Activated gamma-delta T cell treated with anti-CD3 and anti-CD28 coated beads, Interleukin-2, amount 50 U/mL, for 16 hours (primary cell): ENCODE data around the gene BBIP1.
"Not testable (repeated sequence)": the region's sequence is repeated elsewhere in the genome, so short reads cannot be mapped to it uniquely, and the experiment has no call there.

Source experiments
- DNase-seq: peaks from one replicate; pipeline ENCODE4 v3.0.0-alpha.2; 2020; ENCODE audit warnings: low read depth

Gene BBIP1

GRCh38 chr10:110919971-110920881 is 1.2 kb upstream of the BBIP1 start:
- no peak for DNase-seq

GRCh38 chr10:110919349-110919931 is 460 bp upstream of the BBIP1 start, which contains the start of gene SHOC2:
SHOC2 (plus strand) TSS chr10:110919604; CDS start chr10:110964359, 44,755 bp downstream.
- DNase-seq = peak; percentile 96

GRCh38 chr10:110918269-110918642 is 724 bp downstream of the BBIP1 start:
- DNase-seq = peak; percentile 75

DNA sequence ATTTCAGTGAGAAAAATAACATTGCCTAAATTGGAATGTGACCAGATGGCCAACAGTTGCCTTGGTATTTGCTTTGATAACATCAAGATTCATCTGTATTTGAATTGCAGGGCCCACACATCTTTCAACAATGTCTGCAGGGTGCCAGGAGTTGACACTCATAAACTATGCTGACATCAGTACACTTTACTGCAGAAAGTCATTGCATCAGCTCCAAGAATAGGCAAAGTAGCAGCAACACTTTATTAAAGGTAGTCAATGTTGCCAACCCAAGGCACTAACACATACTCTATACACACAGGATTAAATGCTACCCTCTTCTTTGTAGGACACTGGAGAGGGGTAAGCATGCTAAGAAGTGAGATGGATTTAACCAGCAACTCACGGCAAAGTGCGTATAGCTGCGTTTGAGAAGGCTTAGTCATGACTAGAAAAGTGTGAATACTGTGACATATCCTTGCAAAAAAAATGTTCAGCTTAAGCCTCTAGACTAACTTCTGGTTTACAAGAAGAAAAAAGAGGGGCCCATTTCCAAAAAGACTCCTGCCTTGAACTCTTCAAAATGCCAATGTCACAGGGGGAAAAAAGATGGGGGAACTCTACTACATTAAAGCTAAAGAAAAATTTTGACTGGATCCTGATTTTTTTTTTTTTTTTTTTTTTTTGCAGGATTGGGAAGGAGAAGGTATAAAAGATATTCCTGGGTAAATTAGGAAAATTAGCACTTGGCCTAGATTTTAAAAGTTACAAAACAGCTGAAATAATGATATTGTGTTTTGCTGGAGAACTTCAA is 2.2 kb downstream of the BBIP1 start:
- no peak for DNase-seq

DNA sequence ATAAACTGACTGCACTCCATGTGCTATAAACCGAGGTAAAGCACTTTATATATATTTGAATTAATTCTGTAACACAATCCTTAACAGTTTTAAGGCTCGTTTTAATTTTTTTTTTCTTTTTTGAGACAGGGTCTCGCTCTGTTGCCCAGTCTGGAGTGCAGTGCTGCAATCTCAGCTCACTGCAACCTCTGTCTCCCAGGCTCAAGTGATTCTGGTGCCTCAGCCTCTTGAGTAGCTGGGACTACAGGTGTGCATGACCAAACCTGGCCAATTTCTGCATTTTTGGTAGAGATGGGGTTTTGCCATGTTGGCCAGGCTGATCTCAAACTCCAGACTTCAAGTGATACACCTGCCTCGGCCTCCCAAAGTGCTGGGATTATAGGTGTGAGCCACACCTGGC is 3.4 kb downstream of the BBIP1 start:
- DNase-seq = not testable (repeated sequence)

GRCh38 chr10:110915035-110915434 is 3.9 kb downstream of the BBIP1 start:
- no peak for DNase-seq

GRCh38 chr10:110914431-110914830 is 4.5 kb downstream of the BBIP1 start:
- no peak for DNase-seq

GRCh38 chr10:110912374-110912773 is 6.6 kb downstream of the BBIP1 start:
- no peak for DNase-seq

DNA sequence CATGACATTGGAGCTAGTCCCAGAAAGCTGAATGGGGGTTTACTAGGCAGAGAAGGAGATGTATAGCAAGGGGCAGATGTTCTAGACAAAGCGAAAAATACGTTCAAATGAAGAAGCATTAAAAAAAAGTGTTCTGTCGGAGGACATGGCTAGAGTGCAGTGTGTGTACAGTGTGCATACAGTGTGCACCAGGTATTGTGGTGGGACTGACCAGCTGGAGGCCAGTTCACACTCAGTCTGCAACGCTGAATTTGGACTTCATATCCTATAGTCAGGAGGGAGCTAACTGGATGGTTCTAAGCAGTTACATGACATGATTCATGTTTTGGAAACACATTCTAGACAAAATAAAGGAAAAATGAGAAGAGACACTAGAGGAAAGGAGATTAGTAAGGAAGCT is 8.8 kb downstream of the BBIP1 start:
- DNase-seq = no peak

DNA sequence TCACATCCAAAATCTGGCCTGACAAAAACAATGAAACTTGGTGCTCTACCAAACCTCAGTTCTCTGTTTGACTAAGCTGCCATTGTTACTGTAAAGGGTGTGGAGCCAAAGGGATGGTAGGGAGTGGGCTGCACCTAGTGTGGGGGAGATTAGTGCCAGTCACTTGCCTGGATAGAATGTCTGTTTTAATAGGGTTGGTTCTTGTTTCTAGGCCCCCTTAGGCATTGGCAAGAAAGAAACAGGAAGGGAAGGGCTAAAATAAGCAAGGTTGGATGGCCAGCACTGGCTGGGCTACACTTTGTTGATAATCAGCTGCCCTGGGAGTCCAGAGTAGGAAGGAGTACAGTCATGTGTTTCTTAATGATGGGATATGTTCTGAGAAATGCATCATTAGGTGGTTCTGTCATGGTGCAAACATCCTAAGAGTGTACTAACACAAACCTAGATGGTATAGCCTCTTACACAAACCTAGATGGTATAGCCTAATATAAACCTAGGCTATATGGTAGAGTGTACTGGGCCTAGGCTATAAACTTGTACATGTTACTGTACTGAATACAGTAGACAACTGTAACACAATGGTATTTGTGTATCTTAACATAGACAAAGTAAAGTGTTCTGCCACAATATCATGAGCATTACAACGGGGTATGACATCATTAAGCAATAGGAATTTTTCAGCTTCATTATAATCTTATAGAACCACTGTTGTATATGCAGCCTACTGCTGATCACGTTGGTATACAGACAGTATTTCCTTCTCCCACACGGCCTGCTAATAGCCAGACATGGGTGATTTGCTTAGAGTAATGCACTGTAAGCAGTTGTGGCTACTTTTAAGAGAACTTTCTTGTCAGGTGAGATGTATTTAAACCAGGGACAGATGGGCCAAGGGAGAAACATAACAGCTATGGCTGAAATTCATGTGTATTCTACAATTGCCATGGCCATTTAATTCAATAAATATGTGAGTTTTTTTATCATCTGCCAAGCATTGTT is 15.4 kb downstream of the BBIP1 start:
- DNase-seq = no peak

GRCh38 chr10:110901954-110902819 is 16.8 kb downstream of the BBIP1 start:
- peak; percentile 17 for DNase-seq

DNA sequence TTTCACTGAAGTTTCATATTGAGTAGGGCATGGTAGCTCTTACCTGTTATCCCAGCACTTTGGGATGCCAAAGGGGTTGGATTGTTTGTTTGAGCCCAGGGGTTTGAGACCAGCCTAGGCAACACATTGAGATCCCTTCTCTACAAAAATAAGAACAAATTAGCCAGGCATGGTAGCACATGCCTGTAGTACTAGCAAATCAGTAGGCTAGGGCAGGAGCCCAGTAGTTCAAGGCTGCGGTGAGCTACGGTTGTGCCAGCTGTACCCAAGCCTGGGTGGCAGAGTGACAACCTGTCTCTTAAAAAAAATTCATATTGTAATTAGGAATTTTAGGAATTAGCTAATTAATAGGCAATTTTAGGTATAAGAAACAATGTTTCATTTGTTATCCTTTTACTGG is 18.0 kb downstream of the BBIP1 start:
- DNase-seq = no peak

DNA sequence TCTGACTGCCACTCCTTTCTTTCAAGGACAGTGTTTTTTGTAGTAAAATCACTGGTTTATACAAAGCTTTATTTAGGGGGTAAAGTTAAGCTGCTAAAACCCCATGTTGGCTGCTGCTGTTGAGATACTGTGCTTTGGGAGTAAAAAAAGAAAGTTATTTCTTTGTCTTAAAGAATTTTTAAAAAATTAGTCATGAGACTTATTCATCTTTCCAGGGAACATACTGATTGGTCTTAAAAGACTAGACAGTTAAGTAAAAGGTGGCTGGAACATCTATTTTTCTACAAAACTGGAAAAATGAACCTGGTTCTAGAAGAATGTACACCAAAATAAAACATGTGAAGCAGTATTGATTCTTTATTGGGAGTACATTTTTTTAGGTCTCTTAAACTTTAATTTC is 20.6 kb downstream of the BBIP1 start:
- DNase-seq = no peak

- DNase-seq = no peak
Measured at GRCh38 chr10:110897184-110897583, 21.8 kb downstream of the BBIP1 start.

GRCh38 chr10:110893559-110894179 is 25.3 kb downstream of the BBIP1 start:
- no peak for DNase-seq

GRCh38 chr10:110892602-110893288 is 26.2 kb downstream of the BBIP1 start:
- DNase-seq = no peak

DNA sequence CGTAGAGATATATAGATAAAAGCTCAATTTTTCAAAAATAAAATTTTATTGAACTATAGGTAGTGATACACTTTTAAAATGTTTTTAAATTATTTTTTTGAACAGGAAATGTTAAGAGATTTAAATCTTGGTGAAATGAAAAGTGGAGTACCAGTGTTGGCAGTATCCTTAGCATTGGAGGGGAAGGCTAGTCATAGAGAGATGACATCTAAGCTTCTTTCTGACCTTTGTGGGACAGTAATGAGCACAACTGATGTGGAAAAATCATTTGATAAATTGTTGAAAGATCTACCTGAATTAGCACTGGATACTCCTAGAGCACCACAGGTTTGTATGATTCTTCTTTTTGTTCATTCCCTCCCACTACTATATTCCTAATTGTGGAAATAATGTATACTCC is 31.4 kb downstream of the BBIP1 start:
- DNase-seq = no peak

GRCh38 chr10:110885932-110886674 is 32.9 kb downstream of the BBIP1 start:
- DNase-seq = no peak

- no peak for DNase-seq
Measured at GRCh38 chr10:110883924-110884323, 35.1 kb downstream of the BBIP1 start.
